Measurements from ENCODE around the gene ENTR1. TPM values are rescaled to one million over a fixed set of nuclear protein-coding genes. Genes with fewer than 3 reads are reported as not detected.

Gene ENTR1
- total and polyA plus RNA-seq, 4 donors = 25.5 to 48.4 (median 37.7) TPM

DNA sequence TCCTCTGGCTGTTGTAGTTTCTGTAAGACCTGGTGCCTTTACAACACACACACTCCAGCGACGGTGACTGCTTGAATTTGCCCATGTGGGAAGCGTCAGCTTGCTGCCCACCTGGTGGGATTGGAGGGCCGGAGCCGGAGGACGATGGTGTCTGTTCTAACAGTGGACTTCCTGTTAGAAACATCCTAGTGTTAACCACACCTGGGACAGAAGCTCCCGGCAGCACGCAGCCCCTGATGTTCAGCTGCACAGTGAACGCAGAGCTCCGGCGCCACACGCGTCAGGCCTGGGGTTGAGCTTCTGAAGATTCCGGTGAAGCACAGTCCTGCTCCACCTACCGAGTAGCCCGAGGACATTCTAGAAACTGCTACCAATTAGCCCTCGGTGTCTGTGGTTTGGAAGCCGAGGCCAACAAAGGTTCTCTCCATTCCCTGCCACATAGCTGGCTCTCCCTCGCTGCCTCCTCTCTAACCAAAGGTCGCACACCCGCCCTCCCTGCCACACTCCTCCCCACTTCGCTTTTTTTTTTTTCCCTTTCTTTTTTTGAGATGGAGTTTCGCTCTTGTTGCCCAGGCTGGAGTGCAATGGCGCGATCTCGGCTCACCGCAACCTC, 14.4 kb upstream of the ENTR1 start:
- ATAC-seq (ENCODE audit: insufficient read depth, low FRiP score) (no peak), DNase-seq (no peak)
- 89 to 96% methylated on average over 27 of the region's 27 CpGs for WGBS, 2 donors
- Histone ChIP-seq H3K4me1 (ENCODE audit: control insufficient read depth in 5 of 5, insufficient read depth in 5 of 5, low read length in 5 of 5) (no peaks in the 10 kb centered on the region), H3K9me3 (ENCODE audit: control insufficient read depth in 4 of 4, insufficient read depth in 3 of 4, low read length in 3 of 4) (no peaks in the 10 kb centered on the region), H3K9ac (ENCODE audit: insufficient read depth in 1 of 2, low read length in 2 of 2) (no peak overlapping the region), H3K27me3 (ENCODE audit: control insufficient read depth in 3 of 3, insufficient read depth in 3 of 3, low read length in 2 of 3) (no peaks in the 10 kb centered on the region), H3K27ac (ENCODE audit: low read depth in 1 of 2, low read length in 1 of 2) (no peak overlapping the region), H3K4me3 (no peak overlapping the region), H3K36me3 (ENCODE audit: control insufficient read depth in 4 of 4, insufficient read depth in 4 of 4, low read length in 4 of 4) (peaks cover 16 to 47% (median 18%) of the 10 kb centered on the region in 4 donors)
- TF ChIP-seq, protein P1, sequence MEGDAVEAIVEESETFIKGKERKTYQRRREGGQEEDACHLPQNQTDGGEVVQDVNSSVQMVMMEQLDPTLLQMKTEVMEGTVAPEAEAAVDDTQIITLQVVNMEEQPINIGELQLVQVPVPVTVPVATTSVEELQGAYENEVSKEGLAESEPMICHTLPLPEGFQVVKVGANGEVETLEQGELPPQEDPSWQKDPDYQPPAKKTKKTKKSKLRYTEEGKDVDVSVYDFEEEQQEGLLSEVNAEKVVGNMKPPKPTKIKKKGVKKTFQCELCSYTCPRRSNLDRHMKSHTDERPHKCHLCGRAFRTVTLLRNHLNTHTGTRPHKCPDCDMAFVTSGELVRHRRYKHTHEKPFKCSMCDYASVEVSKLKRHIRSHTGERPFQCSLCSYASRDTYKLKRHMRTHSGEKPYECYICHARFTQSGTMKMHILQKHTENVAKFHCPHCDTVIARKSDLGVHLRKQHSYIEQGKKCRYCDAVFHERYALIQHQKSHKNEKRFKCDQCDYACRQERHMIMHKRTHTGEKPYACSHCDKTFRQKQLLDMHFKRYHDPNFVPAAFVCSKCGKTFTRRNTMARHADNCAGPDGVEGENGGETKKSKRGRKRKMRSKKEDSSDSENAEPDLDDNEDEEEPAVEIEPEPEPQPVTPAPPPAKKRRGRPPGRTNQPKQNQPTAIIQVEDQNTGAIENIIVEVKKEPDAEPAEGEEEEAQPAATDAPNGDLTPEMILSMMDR (IDR thresholded peaks at IDR 0.05; ENCODE audit: control extremely low read depth, extremely low read depth) = no peak

DNA sequence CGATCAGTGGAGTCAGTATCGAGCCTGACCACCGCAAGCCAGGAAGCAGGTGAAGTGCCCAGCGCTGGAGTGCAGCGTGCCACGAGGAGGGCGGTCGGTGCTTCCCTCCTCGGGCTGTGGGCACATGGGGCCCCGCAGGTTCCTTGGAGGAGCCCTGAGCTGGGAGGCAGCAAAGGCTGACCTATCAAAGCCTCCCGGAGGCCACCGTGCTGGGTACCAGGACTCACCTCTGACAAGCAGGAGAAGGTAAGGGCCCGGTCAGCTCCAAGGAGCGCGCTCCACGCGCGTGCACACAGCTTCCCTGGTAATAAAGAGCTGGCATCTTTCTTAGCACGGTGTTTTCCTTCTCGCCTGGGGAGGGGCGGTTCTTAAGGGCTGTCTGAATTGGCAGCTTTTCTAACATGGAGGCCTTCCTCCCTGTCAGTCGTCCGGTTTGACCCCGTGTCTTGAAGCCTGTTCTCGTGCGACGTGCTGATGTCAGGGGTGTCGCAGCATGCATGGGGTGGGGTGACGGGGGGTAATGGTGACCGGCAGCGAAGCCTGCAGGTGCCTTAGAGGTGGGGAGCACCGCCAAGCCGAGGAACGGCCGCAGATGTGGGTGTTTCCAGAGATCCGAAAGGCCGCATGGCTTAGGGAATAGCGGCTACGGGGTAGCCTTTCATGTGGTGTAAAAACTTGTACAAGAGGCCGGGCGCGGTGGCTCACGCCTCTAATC, 13.2 kb upstream of the ENTR1 start:
- ATAC-seq (ENCODE audit: insufficient read depth, low FRiP score) (no peak), DNase-seq (no peak)
- Histone ChIP-seq H3K4me3 (no peak overlapping the region), H3K36me3 (ENCODE audit: control insufficient read depth in 4 of 4, insufficient read depth in 4 of 4, low read length in 4 of 4) (peaks cover 17 to 44% (median 23%) of the 10 kb centered on the region in 4 donors), H3K9ac (ENCODE audit: insufficient read depth in 1 of 2, low read length in 2 of 2) (no peak overlapping the region), H3K27me3 (ENCODE audit: control insufficient read depth in 3 of 3, insufficient read depth in 3 of 3, low read length in 2 of 3) (no peaks in the 10 kb centered on the region), H3K4me1 (ENCODE audit: control insufficient read depth in 5 of 5, insufficient read depth in 5 of 5, low read length in 5 of 5) (no peaks in the 10 kb centered on the region), H3K27ac (ENCODE audit: low read depth in 1 of 2, low read length in 1 of 2) (no peak overlapping the region), H3K9me3 (ENCODE audit: control insufficient read depth in 4 of 4, insufficient read depth in 3 of 4, low read length in 3 of 4) (no peaks in the 10 kb centered on the region)
- TF ChIP-seq, protein P1 (IDR thresholded peaks at IDR 0.05; ENCODE audit: control extremely low read depth, extremely low read depth) = no peak
- 92 to 97% methylated on average over 43 of the region's 43 CpGs for WGBS, 2 donors

DNA sequence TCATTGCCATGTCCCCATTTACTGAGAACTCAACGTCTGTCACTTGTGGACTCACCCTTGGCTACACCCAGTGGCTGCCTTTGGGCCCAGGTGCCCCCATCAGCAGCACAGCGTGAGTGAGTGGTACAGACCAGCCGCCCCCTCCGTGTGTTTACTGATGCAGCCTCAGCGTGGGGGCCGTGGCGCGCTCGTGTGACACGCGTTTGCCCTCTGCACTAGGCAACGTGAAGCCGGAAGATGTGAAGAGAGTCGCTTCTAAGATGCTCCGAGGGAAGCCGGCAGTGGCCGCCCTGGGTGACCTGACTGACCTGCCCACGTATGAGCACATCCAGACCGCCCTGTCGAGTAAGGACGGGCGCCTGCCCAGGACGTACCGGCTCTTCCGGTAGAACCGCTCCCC, 12.5 kb upstream of the ENTR1 start:
- no peak for DNase-seq
- WGBS, 2 donors = 97 to 99% methylated on average over 26 of the region's 26 CpGs
- H3K36me3 ChIP-seq (ENCODE audit: control insufficient read depth in 4 of 4, insufficient read depth in 4 of 4, low read length in 4 of 4) = peaks cover 22 to 52% (median 27%) of the 10 kb centered on the region in 4 donors

More for the DNA sequence above, 12.5 kb upstream of the ENTR1 start:
- TF ChIP-seq, protein P1 (IDR thresholded peaks at IDR 0.05; ENCODE audit: control extremely low read depth, extremely low read depth) = no peak
- H3K9me3 ChIP-seq (ENCODE audit: control insufficient read depth in 4 of 4, insufficient read depth in 3 of 4, low read length in 3 of 4) = no peaks in the 10 kb centered on the region
- ATAC-seq (ENCODE audit: insufficient read depth, low FRiP score) = no peak
- H3K4me3 ChIP-seq = no peak overlapping the region
- no peaks in the 10 kb centered on the region for H3K4me1 ChIP-seq (ENCODE audit: control insufficient read depth in 5 of 5, insufficient read depth in 5 of 5, low read length in 5 of 5)
- no peaks in the 10 kb centered on the region for H3K27me3 ChIP-seq (ENCODE audit: control insufficient read depth in 3 of 3, insufficient read depth in 3 of 3, low read length in 2 of 3)
- H3K9ac ChIP-seq (ENCODE audit: insufficient read depth in 1 of 2, low read length in 2 of 2) = no peak overlapping the region
- no peak overlapping the region for H3K27ac ChIP-seq (ENCODE audit: low read depth in 1 of 2, low read length in 1 of 2)

Data from lung (tissue), 12 donors.